SK-N-SH (cell line): ENCODE measurements around the gene SYT17. TPM values are rescaled to one million over a fixed set of nuclear protein-coding genes. Genes with fewer than 3 reads are reported as not detected.

ENCODE experiments used
- CTCF ChIA-PET: fragments of 300-600, 350-600 bp; formaldehyde crosslinking; extraction: SDS; loops from one replicate; lab custom pipeline; 2021; lab: Yijun Ruan, JAX
- POLR2A ChIA-PET: fragments of 350-600 bp; sonication (Branson Sonifier 250); formaldehyde crosslinking; extraction: SDS; loops from one replicate; lab custom pipeline; 2020; ENCODE audit warnings: antibody characterized with exemption, inconsistent platforms; lab: Yijun Ruan, JAX
- DNase-seq: peaks from one replicate; pipeline ENCODE4 v3.0.0; 2012
- H2AFZ ChIP-seq: fragments of 200-600 bp; sonication (generic); 2 replicates; pipeline ENCODE4 v1.8.1; 2016; ENCODE audit warnings: antibody characterized with exemption, mild to moderate bottlenecking, low read depth
- H3F3A ChIP-seq: fragments of 200-600 bp; sonication (generic); replicated peaks from 2 replicates; pipeline ENCODE3; 2016; ENCODE audit warnings: antibody characterized with exemption, mild to moderate bottlenecking; ENCODE audit not compliant: insufficient read depth
- H3K27ac ChIP-seq, 2 experiments: fragments of 200-500 bp in 1 of 2; fragments of 200-600 bp in 1 of 2; sonication (Bioruptor generic) in 1 of 2; sonication (generic), shearing (Covaris generic) in 1 of 2; 2 replicates each; pipeline versions ENCODE4 v1.5.1 to v1.6.1; 2014 to 2016; ENCODE audit warnings: low read depth in 2 of 2, inconsistent platforms in 1 of 2, low read length in 1 of 2, mild to moderate bottlenecking in 1 of 2, mixed read lengths in 1 of 2
- H3K27me3 ChIP-seq: fragments of 200-600 bp; sonication (generic), shearing (Covaris generic); 2 replicates; pipeline ENCODE4 v1.6.1; 2016; ENCODE audit warnings: mixed run types; ENCODE audit not compliant: insufficient read depth
- H3K36me3 ChIP-seq, 2 experiments: fragments of 200-500 bp in 1 of 2; fragments of 200-600 bp in 1 of 2; sonication (Bioruptor generic) in 1 of 2; sonication (generic) in 1 of 2; replicated peaks in 1 of 2; 2 replicates each; pipeline versions ENCODE3 to v1.5.1; 2014 to 2016; ENCODE audit warnings: low read length in 1 of 2, mild to moderate bottlenecking in 1 of 2; ENCODE audit not compliant: insufficient read depth in 2 of 2, control insufficient read depth in 1 of 2
- H3K4me1 ChIP-seq, 2 experiments: fragments of 200-500 bp in 1 of 2; fragments of 200-600 bp in 1 of 2; sonication (Bioruptor generic) in 1 of 2; sonication (generic), shearing (Covaris generic) in 1 of 2; 2 replicates each; pipeline versions ENCODE4 v1.5.1 to v1.6.1; 2014 to 2016; ENCODE audit warnings: low read depth in 1 of 2, low read length in 1 of 2, mixed run types in 1 of 2; ENCODE audit not compliant: insufficient read depth in 2 of 2, control insufficient read depth in 1 of 2
- H3K4me2 ChIP-seq: fragments of 200-600 bp; sonication (generic), shearing (Covaris generic); 2 replicates; pipeline ENCODE4 v1.6.1; 2017; ENCODE audit warnings: mixed run types
- H3K4me3 ChIP-seq, 2 experiments: fragments of 200-500 bp in 1 of 2; fragments of 200-600 bp in 1 of 2; sonication (Bioruptor generic) in 1 of 2; sonication (generic), shearing (Covaris generic) in 1 of 2; 2 replicates each; pipeline versions ENCODE4 v1.5.1 to v1.8.1; 2014 to 2016; ENCODE audit warnings: low read depth in 2 of 2, inconsistent platforms in 1 of 2, low read length in 1 of 2, mild to moderate bottlenecking in 1 of 2, mixed read lengths in 1 of 2, moderate library complexity in 1 of 2
- H3K79me2 ChIP-seq: fragments of 200-600 bp; sonication (generic); 2 replicates; pipeline ENCODE4 v1.8.1; 2017; ENCODE audit warnings: mild to moderate bottlenecking; ENCODE audit not compliant: insufficient read depth
- H3K9ac ChIP-seq: fragments of 200-600 bp; sonication (generic); 2 replicates; pipeline ENCODE4 v1.6.1; 2017; ENCODE audit warnings: mixed run types
- H3K9me2 ChIP-seq: fragments of 200-600 bp; sonication (generic); 2 replicates; pipeline ENCODE4 v1.6.1; 2017; ENCODE audit warnings: mixed run types
- H3K9me3 ChIP-seq: fragments of 200-600 bp; sonication (generic); 2 replicates; pipeline ENCODE4 v1.6.1; 2017; ENCODE audit warnings: mixed run types, mild to moderate bottlenecking, moderate library complexity
- H4K20me1 ChIP-seq: fragments of 200-600 bp; sonication (generic); 2 replicates; pipeline ENCODE4 v1.6.1; 2017; ENCODE audit warnings: mild to moderate bottlenecking, mixed run types; ENCODE audit not compliant: insufficient read depth
- CTCF ChIP-seq: fragments of 200-600 bp; sonication (generic); IDR thresholded peaks from 2 replicates; pipeline ENCODE4 v1.6.1; 2017; ENCODE audit warnings: antibody characterized with exemption, mild to moderate bottlenecking, moderate library complexity
- ELF1 ChIP-seq: IDR thresholded peaks from 2 replicates; pipeline ENCODE4 v1.4.0; 2012
- EP300 ChIP-seq, 2 experiments: IDR thresholded peaks; 2 replicates each; pipeline versions ENCODE4 v1.4.0 to v1.6.1; 2012; ENCODE audit warnings: borderline replicate concordance in 1 of 2, low read depth in 1 of 2, low read length in 1 of 2
- FOSL2 ChIP-seq: IDR thresholded peaks from 2 replicates; pipeline ENCODE4 v1.4.0; 2012; ENCODE audit warnings: low read depth, mild to moderate bottlenecking, moderate library complexity, borderline replicate concordance
- FOXJ3 ChIP-seq: sonication (generic); formaldehyde crosslinking; IDR thresholded peaks from 2 replicates; pipeline ENCODE4 v1.5.1; 2020; ENCODE audit warnings: mild to moderate bottlenecking, missing genetic modification reagents
- FOXM1 ChIP-seq: IDR thresholded peaks from 2 replicates; pipeline ENCODE4 v1.4.0; 2012; ENCODE audit warnings: low read depth, mild to moderate bottlenecking
- GABPA ChIP-seq: IDR thresholded peaks from 2 replicates; pipeline ENCODE4 v1.4.0; 2012; ENCODE audit warnings: low read depth, mild to moderate bottlenecking
- GATA2 ChIP-seq: sonication (generic); formaldehyde crosslinking; IDR thresholded peaks from 2 replicates; pipeline ENCODE4 v1.5.0; 2020; ENCODE audit warnings: mild to moderate bottlenecking, missing genetic modification reagents
- JUND ChIP-seq: IDR thresholded peaks from 2 replicates; pipeline ENCODE4 v1.4.0; 2012
- MAX ChIP-seq: IDR thresholded peaks from 2 replicates; pipeline ENCODE4 v1.4.0; 2012; ENCODE audit warnings: low read depth
- NFIC ChIP-seq: IDR thresholded peaks from 2 replicates; pipeline ENCODE4 v1.4.0; 2012; ENCODE audit warnings: borderline replicate concordance
- NRF1 ChIP-seq: IDR thresholded peaks from 2 replicates; pipeline ENCODE4 v1.6.1; 2012; ENCODE audit warnings: low read depth, mild to moderate bottlenecking, low read length
- RCOR1 ChIP-seq: fragments of 150-350 bp; IDR thresholded peaks from 2 replicates; pipeline ENCODE4 v1.6.1; 2017; ENCODE audit warnings: antibody characterized with exemption, low read length
- RFX5 ChIP-seq: IDR thresholded peaks from 2 replicates; pipeline ENCODE4 v1.6.1; 2012; ENCODE audit warnings: mild to moderate bottlenecking, improper control_type of control experiment, low read length
- RXRA ChIP-seq: IDR thresholded peaks from 2 replicates; pipeline ENCODE4 v1.4.0; 2012; ENCODE audit warnings: low read depth, mild to moderate bottlenecking, borderline replicate concordance
- SIN3A ChIP-seq: IDR thresholded peaks from 2 replicates; pipeline ENCODE4 v1.6.1; 2012; ENCODE audit warnings: low read depth, mild to moderate bottlenecking, low read length, moderate library complexity, borderline replicate concordance
- TAF1 ChIP-seq: IDR thresholded peaks from 2 replicates; pipeline ENCODE4 v1.6.1; 2012; ENCODE audit warnings: low read depth, mild to moderate bottlenecking, low read length, moderate library complexity, borderline replicate concordance
- TEAD4 ChIP-seq: IDR thresholded peaks from 2 replicates; pipeline ENCODE4 v1.4.0; 2012; ENCODE audit warnings: mild to moderate bottlenecking, borderline replicate concordance; ENCODE audit not compliant: insufficient read depth
- WGBS: methylation state at CpG from one replicate; pipeline ENCODE4 v1.1.6; 2017; ENCODE audit warnings: low lambda C conversion rate; 5-methylcytosine and 5-hydroxymethylcytosine counted together
- polyA plus RNA-seq, 3 experiments: library from polyadenylated mRNA; depleted of rRNA; stranded (reverse); fragments of >200 nt; gene quantifications; 2 replicates each; pipeline ENCODE4 v1.2.3, GENCODE V29; 2012
- TF ChIP-seq, protein P1 (sequence below): IDR thresholded peaks from 2 replicates; pipeline ENCODE4 v1.6.1; 2012; ENCODE audit warnings: mild to moderate bottlenecking, low read depth, low read length, moderate library complexity
- TF ChIP-seq, protein P2 (sequence below): IDR thresholded peaks from 2 replicates; pipeline ENCODE4; 2012

SYT17 gene
- polyA plus RNA-seq, 1 of the 3 experiments (the other 2 are of a cell fraction) = 0.21 TPM

DNA sequence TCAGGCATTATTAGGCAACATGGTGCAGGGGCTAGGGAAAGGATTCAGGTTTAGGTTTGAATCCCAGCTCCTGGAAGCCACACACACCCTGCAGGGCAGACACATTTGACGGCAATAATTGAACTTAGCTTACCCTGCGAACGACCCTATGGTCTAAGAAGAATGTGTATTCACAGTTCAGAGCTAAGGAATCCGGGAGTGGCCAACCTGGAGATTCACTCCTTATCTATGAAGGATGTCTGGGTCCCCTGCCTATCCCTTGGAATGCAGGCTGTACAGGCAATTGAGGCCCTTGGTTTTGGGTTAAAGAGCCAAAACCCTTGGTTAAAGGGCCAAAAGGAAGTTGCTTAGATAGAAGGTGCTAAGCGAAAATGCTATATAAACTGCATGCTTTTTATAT, 2.9 kb upstream of the SYT17 start:
- 35% methylated on average over 5 of the region's 5 CpGs for WGBS
- ChIA-PET POLR2A (no interaction called here), CTCF (interaction anchor here (1.1 to 2.7 kb wide), 5 partner anchors 15 to 338 kb away, joined by 3 to 13 read pairs (median 6); partner anchors contain the start of gene ITPRIPL2)
- Histone ChIP-seq H4K20me1 (no peaks in the 10 kb centered on the region), H3K4me1 (peaks cover 0 to 7% of the 10 kb centered on the region in 2 experiments; a peak in 1 of 4 replicates), H3K9ac (no peak overlapping the region), H3F3A (no peaks in the 10 kb centered on the region), H3K4me3 (no peak overlapping the region), H2AFZ (no peak overlapping the region), H3K27me3 (peaks cover 15% of the 10 kb centered on the region), H3K4me2 (no peak overlapping the region), H3K27ac (no peak overlapping the region), H3K79me2 (no peaks in the 10 kb centered on the region), H3K36me3 (no peaks in the 10 kb centered on the region), H3K9me3 (no peaks in the 10 kb centered on the region), H3K9me2 (no peaks in the 10 kb centered on the region)
- TF ChIP-seq FOXM1 (no peak), CTCF (no peak), ELF1 (no peak), NFIC (no peak), JUND (no peak), EP300 (IDR thresholded peaks at IDR 0.05; ENCODE audit: borderline replicate concordance in 1 of 2, low read depth in 1 of 2, low read length in 1 of 2) (no peak), TEAD4 (no peak), TAF1 (no peak), FOSL2 (no peak), MAX (no peak)
- TF ChIP-seq, protein P1, sequence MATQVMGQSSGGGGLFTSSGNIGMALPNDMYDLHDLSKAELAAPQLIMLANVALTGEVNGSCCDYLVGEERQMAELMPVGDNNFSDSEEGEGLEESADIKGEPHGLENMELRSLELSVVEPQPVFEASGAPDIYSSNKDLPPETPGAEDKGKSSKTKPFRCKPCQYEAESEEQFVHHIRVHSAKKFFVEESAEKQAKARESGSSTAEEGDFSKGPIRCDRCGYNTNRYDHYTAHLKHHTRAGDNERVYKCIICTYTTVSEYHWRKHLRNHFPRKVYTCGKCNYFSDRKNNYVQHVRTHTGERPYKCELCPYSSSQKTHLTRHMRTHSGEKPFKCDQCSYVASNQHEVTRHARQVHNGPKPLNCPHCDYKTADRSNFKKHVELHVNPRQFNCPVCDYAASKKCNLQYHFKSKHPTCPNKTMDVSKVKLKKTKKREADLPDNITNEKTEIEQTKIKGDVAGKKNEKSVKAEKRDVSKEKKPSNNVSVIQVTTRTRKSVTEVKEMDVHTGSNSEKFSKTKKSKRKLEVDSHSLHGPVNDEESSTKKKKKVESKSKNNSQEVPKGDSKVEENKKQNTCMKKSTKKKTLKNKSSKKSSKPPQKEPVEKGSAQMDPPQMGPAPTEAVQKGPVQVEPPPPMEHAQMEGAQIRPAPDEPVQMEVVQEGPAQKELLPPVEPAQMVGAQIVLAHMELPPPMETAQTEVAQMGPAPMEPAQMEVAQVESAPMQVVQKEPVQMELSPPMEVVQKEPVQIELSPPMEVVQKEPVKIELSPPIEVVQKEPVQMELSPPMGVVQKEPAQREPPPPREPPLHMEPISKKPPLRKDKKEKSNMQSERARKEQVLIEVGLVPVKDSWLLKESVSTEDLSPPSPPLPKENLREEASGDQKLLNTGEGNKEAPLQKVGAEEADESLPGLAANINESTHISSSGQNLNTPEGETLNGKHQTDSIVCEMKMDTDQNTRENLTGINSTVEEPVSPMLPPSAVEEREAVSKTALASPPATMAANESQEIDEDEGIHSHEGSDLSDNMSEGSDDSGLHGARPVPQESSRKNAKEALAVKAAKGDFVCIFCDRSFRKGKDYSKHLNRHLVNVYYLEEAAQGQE = no peak
- DNase-seq = no peak

DNA sequence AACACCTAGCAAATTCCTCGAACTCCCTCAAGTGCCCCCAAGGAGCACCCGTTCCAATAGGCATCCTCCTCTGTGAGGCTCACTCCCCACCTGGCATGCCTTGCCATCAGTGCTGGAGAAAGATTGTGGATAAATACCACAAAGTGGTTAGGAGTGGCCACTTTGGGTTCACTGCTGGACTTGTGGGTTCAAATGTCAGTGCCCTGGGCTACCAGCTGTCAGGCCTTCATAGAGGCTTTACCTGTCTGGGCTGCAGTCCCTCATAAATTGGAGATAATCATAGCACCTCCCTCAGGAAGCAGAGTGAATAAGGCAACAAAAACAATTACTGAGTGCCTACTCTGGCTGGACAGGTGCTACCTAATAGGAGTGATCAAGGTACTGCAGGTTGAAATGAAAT, 1.5 kb upstream of the SYT17 start:
- no peaks in the 10 kb centered on the region for H4K20me1 ChIP-seq
- CTCF ChIA-PET = interaction anchor here (0.8 to 4.6 kb wide), 10 partner anchors 10 to 342 kb away, joined by 3 to 31 read pairs (median 4); no protein-coding TSS in a partner anchor

More for the DNA sequence above, 1.5 kb upstream of the SYT17 start:
- no peak overlapping the region for H2AFZ ChIP-seq
- H3K9me3 ChIP-seq = no peaks in the 10 kb centered on the region
- H3K27ac ChIP-seq = no peak overlapping the region
- no peaks in the 10 kb centered on the region for H3K36me3 ChIP-seq
- no peak for DNase-seq
- POLR2A ChIA-PET = no interaction called here
- no peak overlapping the region for H3K9ac ChIP-seq
- no peak overlapping the region for H3K4me3 ChIP-seq
- TF ChIP-seq GABPA (no peak), NFIC (no peak), RXRA (no peak), RCOR1 (no peak), CTCF (no peak), RFX5 (no peak), GATA2 (CRISPR knock-in tag) (no peak), NRF1 (no peak), SIN3A (no peak), FOXJ3 (CRISPR knock-in tag) (no peak)
- TF ChIP-seq, protein P2, sequence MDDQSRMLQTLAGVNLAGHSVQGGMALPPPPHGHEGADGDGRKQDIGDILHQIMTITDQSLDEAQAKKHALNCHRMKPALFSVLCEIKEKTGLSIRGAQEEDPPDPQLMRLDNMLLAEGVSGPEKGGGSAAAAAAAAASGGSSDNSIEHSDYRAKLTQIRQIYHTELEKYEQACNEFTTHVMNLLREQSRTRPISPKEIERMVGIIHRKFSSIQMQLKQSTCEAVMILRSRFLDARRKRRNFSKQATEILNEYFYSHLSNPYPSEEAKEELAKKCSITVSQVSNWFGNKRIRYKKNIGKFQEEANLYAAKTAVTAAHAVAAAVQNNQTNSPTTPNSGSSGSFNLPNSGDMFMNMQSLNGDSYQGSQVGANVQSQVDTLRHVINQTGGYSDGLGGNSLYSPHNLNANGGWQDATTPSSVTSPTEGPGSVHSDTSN = no peak
- no peaks in the 10 kb centered on the region for H3K9me2 ChIP-seq
- H3K4me1 ChIP-seq = peaks cover 0 to 7% of the 10 kb centered on the region in 2 experiments; a peak in 1 of 4 replicates
- no peak overlapping the region for H3K4me2 ChIP-seq
- WGBS = 74% methylated on average over 2 of the region's 2 CpGs
- no peaks in the 10 kb centered on the region for H3F3A ChIP-seq
- H3K27me3 ChIP-seq = peaks cover 15% of the 10 kb centered on the region
- no peaks in the 10 kb centered on the region for H3K79me2 ChIP-seq
